NCI-H748 treated with DMSO at 0.1 percent for 48 hours (cell line): ENCODE measurements around the gene GON7.

Experiments used
- DNase-seq: peaks from one replicate; lab custom pipeline; 2025; lab: John Stamatoyannopoulos, UW

The GON7 gene

GRCh38 chr14:93156693-93157369 is 50.0 kb downstream of the GON7 start:
- no peak for DNase-seq

GRCh38 chr14:93155667-93156066 is 51.2 kb downstream of the GON7 start:
- no peak for DNase-seq

GRCh38 chr14:93153121-93153520 is 53.7 kb downstream of the GON7 start:
- no peak for DNase-seq
